Prostate gland (tissue), 2 donors: ENCODE results near the gene CTXND1.

Experiments used
- POLR2A ChIP-seq: fragments of 450-650 bp; IDR thresholded peaks from one replicate; pipeline ENCODE4 v1.6.1; 2016; ENCODE audit warnings: antibody characterized with exemption, mild to moderate bottlenecking
- TF ChIP-seq, protein P1 (sequence below), 4 experiments: fragments of 200-600 bp in 2 of 4; fragments of 450-650 bp in 2 of 4; sonication (generic) in 2 of 4; IDR thresholded peaks; 1 replicate in 3 of 4; 2 replicates in 1 of 4; pipeline ENCODE4 v1.5.1; 2016 to 2019; ENCODE audit warnings: antibody characterized with exemption in 4 of 4, mild to moderate bottlenecking in 2 of 4, moderate library complexity in 2 of 4

GRCh38 chr15:80211976-80212375 lies 40.0 kb downstream of the CTXND1 start:
- TF ChIP-seq POLR2A = no peak
- TF ChIP-seq, protein P1, sequence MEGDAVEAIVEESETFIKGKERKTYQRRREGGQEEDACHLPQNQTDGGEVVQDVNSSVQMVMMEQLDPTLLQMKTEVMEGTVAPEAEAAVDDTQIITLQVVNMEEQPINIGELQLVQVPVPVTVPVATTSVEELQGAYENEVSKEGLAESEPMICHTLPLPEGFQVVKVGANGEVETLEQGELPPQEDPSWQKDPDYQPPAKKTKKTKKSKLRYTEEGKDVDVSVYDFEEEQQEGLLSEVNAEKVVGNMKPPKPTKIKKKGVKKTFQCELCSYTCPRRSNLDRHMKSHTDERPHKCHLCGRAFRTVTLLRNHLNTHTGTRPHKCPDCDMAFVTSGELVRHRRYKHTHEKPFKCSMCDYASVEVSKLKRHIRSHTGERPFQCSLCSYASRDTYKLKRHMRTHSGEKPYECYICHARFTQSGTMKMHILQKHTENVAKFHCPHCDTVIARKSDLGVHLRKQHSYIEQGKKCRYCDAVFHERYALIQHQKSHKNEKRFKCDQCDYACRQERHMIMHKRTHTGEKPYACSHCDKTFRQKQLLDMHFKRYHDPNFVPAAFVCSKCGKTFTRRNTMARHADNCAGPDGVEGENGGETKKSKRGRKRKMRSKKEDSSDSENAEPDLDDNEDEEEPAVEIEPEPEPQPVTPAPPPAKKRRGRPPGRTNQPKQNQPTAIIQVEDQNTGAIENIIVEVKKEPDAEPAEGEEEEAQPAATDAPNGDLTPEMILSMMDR (IDR thresholded peaks at IDR 0.05) = no peak
